Measurements from ENCODE around the gene SMOC2. TPM values are rescaled to one million over a fixed set of nuclear protein-coding genes. Genes with fewer than 3 reads are reported as not detected.

Gene SMOC2
- total RNA-seq, 1 experiment from 2014 or later, result 2.1 TPM

- no CpG with 5 or more reads among the region's 14 CpGs for WGBS (ENCODE audit: extremely low coverage, insufficient read length, low lambda C conversion rate)
- Histone ChIP-seq H3K23ac (ENCODE audit: insufficient read length, low read depth, low read length) (no peak overlapping the region), H4K5ac (ENCODE audit: insufficient read length, low read depth, low read length) (no peak overlapping the region), H4K91ac (ENCODE audit: insufficient read length, low read depth, low read length) (no peak overlapping the region), H2AFZ (ENCODE audit: low read length) (no peak overlapping the region), H3K4me1 (ENCODE audit: insufficient read depth, low read length) (no peaks in the 10 kb centered on the region; the same call in 1 of the 2 replicates), H3K79me1 (ENCODE audit: insufficient read depth, low read depth, low read length, poor library complexity, severe bottlenecking) (no peaks in the 10 kb centered on the region), H3K4ac (ENCODE audit: low read depth, low read length) (no peak overlapping the region), H3K27ac (ENCODE audit: insufficient read length, low read depth, low read length) (no peak overlapping the region), H3K18ac (ENCODE audit: insufficient read length, low read depth, low read length) (no peak overlapping the region), H3K4me2 (ENCODE audit: insufficient read depth, insufficient read length, low read length) (no peak overlapping the region), H3K9me3 (ENCODE audit: control insufficient read depth, low read depth, low read length) (no peaks in the 10 kb centered on the region), H3T11ph (ENCODE audit: low read length) (no peak overlapping the region), H2BK12ac (ENCODE audit: insufficient read length, low read depth, low read length) (no peak overlapping the region), H2BK120ac (ENCODE audit: low read depth, low read length, poor library complexity, severe bottlenecking) (no peak overlapping the region), H3K9ac (ENCODE audit: extremely low read depth, insufficient read length, low read length) (no peak overlapping the region), H3K56ac (ENCODE audit: insufficient read length, low read depth, low read length) (no peak overlapping the region), H2BK5ac (ENCODE audit: insufficient read length, low read length) (no peak overlapping the region), H2AK5ac (ENCODE audit: insufficient read length, low read length) (no peak overlapping the region), H4K20me1 (ENCODE audit: control insufficient read depth, insufficient read depth, insufficient read length) (no peaks in the 10 kb centered on the region), H4K8ac (replicated peaks; ENCODE audit: insufficient read length, low read depth, low read length) (no peak overlapping the region), H2BK15ac (ENCODE audit: low read depth, low read length) (no peak overlapping the region), H3K23me2 (ENCODE audit: insufficient read length, low read depth, low read length, poor library complexity, severe bottlenecking) (no peaks in the 10 kb centered on the region), H3K27me3 (ENCODE audit: insufficient read depth, low read length) (no peaks in the 10 kb centered on the region; the same call in 1 of the 2 replicates), H3K14ac (ENCODE audit: insufficient read depth, low read length) (no peak overlapping the region), H3K79me2 (ENCODE audit: insufficient read depth, low read length) (no peaks in the 10 kb centered on the region), H2BK20ac (ENCODE audit: low read depth, low read length, poor library complexity, severe bottlenecking) (no peak overlapping the region)
- no peak overlapping the region for H3K27ac Mint-ChIP-seq
- no peak for TF ChIP-seq CTCF (conservative IDR thresholded peaks at IDR 0.05)
- peaks cover 18 to 22% of the 10 kb centered on the region in 2 experiments for H3K4me1 Mint-ChIP-seq
- H3K36me3 Mint-ChIP-seq (ENCODE audit: insufficient read depth in 1 of 3, low read depth in 3 of 3), result no peaks in the 10 kb centered on the region
- no peak overlapping the region for H3K4me3 Mint-ChIP-seq
- peaks cover 2% of the 10 kb centered on the region; the same call in 1 of the 2 replicates for H3K27me3 Mint-ChIP-seq (ENCODE audit: low read depth)
- no peaks in the 10 kb centered on the region; a peak in 1 of 5 replicates for H3K9me3 Mint-ChIP-seq
- DNase-seq, result no peak
These were observed 206.3 kb downstream of the SMOC2 start for GRCh38 chr6:168647271-168647670.
